ENCODE results near the gene OGFOD2. TPM values are rescaled to one million over a fixed set of nuclear protein-coding genes. Genes with fewer than 3 reads are reported as not detected.

The OGFOD2 gene
- total and polyA plus RNA-seq, 7 donors = 6.4 to 25.3 (median 8.5) TPM

DNA sequence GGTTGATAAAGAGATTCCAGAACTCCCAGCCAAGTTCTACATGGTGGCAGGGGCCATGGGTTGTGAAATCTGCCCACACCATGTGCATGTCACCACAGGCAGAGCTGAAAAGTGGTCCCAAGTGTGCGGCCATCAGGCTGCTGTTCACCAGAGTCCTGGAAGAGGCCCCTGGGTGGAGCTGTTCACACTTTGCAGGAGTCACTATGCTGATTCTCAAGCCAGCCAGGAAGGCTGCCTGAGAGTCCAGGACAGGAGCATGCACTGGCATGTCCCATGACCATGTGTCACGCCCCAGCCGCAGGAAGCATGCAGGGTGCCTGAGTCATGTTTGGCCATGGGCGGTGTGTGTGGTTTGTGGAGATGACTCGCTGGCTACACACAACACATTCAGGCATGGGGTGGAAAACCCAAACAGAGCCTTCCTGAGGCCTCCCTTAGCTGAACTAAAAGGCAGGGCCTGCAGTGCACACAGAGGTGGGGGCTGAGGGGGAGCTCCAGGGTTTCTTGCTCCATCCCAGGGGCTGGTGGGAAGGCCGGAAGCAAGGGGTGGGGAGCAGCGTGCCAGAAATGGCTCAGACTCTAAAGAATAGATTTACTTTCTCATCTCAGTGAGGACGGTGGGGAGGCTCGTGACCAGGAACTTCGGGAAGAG is 28.2 kb upstream of the OGFOD2 start:
- Histone ChIP-seq H3K36me3 (ENCODE audit: insufficient read depth in 1 of 2, low read depth in 1 of 2) (no peaks in the 10 kb centered on the region), H3K9me3 (no peaks in the 10 kb centered on the region), H3K27ac (peak overlapping the region; percentile 65), H3K4me1 (peaks cover 4% of the 10 kb centered on the region), H3K27me3 (ENCODE audit: insufficient read depth in 3 of 3, low read length in 2 of 3) (no peaks in the 10 kb centered on the region), H3K4me3 (no peak overlapping the region)
- 54 to 72% (median 61%) methylated on average over 10 of the region's 10 CpGs for WGBS, 3 donors
- TF ChIP-seq, protein P1, sequence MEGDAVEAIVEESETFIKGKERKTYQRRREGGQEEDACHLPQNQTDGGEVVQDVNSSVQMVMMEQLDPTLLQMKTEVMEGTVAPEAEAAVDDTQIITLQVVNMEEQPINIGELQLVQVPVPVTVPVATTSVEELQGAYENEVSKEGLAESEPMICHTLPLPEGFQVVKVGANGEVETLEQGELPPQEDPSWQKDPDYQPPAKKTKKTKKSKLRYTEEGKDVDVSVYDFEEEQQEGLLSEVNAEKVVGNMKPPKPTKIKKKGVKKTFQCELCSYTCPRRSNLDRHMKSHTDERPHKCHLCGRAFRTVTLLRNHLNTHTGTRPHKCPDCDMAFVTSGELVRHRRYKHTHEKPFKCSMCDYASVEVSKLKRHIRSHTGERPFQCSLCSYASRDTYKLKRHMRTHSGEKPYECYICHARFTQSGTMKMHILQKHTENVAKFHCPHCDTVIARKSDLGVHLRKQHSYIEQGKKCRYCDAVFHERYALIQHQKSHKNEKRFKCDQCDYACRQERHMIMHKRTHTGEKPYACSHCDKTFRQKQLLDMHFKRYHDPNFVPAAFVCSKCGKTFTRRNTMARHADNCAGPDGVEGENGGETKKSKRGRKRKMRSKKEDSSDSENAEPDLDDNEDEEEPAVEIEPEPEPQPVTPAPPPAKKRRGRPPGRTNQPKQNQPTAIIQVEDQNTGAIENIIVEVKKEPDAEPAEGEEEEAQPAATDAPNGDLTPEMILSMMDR (IDR thresholded peaks at IDR 0.05) = peak; percentile 19
- ATAC-seq (peak; percentile 85 to 96 (median 94)), DNase-seq (peak; percentile 86 to 89)
- intact Hi-C loops (cut with DNase I) = no loop called here

GRCh38 chr12:122947352-122947792 is 27.7 kb upstream of the OGFOD2 start:
- intact Hi-C loops (cut with DNase I) = no loop called here
- Histone ChIP-seq H3K4me3 (no peak overlapping the region), H3K9me3 (no peaks in the 10 kb centered on the region), H3K36me3 (ENCODE audit: insufficient read depth in 1 of 2, low read depth in 1 of 2) (no peaks in the 10 kb centered on the region), H3K4me1 (peaks cover 4% of the 10 kb centered on the region), H3K27me3 (ENCODE audit: insufficient read depth in 3 of 3, low read length in 2 of 3) (no peaks in the 10 kb centered on the region), H3K27ac (peak overlapping the region; percentile 65)
- ATAC-seq (peak in 2 of 4 donors; percentile 9 to 18), DNase-seq (peak; percentile 54 to 74)
- WGBS, 3 donors = 66 to 71% (median 68%) methylated on average over 15 of the region's 15 CpGs
- TF ChIP-seq, protein P1 (IDR thresholded peaks at IDR 0.05) = no peak

DNA sequence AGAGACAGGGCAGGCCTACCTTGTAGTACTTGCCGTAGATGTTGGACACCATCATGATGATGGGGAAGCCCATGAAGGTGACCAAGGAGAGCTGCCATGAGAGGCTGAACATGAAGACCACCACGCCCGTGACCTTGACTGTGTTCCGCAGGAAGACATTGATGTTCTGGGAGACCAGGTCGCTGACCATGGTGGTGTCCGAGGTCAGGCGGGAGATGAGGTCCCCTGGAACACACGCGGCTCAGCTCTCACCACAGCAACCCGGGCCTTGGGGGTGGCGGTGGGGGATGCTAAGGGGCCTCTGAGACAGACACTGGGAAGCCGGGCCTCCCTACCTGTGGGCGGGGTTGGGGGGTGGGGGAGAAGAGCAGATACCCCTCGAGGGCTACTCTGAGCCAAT is 26.4 kb upstream of the OGFOD2 start:
- no peaks in the 10 kb centered on the region for H3K9me3 ChIP-seq
- ATAC-seq (no peak), DNase-seq (no peak)
- H3K4me3 ChIP-seq = no peak overlapping the region
- 92 to 96% (median 95%) methylated on average over 12 to 14 of the region's 14 CpGs for WGBS, 3 donors
- no peak overlapping the region for H3K27ac ChIP-seq
- H3K27me3 ChIP-seq (ENCODE audit: insufficient read depth in 3 of 3, low read length in 2 of 3) = no peaks in the 10 kb centered on the region
- H3K4me1 ChIP-seq = peaks cover 4% of the 10 kb centered on the region
- intact Hi-C loops (cut with DNase I) = no loop called here
- TF ChIP-seq, protein P1 (IDR thresholded peaks at IDR 0.05) = no peak
- H3K36me3 ChIP-seq (ENCODE audit: insufficient read depth in 1 of 2, low read depth in 1 of 2) = no peaks in the 10 kb centered on the region

DNA sequence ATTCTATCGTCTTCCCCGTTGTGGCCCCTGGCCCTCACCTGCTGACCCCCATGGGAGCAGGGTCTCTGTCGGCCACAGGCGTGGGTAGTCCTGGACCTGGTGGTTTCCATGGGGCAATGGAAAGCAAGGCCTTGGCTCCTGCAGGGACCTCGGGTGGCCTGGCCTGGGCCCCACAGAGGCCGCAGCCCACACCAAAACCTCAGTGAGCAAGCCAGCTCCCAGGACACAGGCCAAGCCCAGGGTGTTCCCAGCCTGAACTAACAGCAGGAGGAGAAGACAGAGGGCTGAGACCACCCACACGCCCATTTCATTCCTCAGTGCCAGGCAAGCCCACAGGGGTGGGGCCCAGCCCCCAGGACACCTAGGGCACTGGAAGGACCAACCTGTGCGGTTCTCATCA is 25.6 kb upstream of the OGFOD2 start:
- TF ChIP-seq, protein P1 (IDR thresholded peaks at IDR 0.05) = no peak
- Histone ChIP-seq H3K27ac (no peak overlapping the region), H3K9me3 (no peaks in the 10 kb centered on the region), H3K36me3 (ENCODE audit: insufficient read depth in 1 of 2, low read depth in 1 of 2) (no peaks in the 10 kb centered on the region), H3K27me3 (ENCODE audit: insufficient read depth in 3 of 3, low read length in 2 of 3) (no peaks in the 10 kb centered on the region), H3K4me3 (no peak overlapping the region), H3K4me1 (peaks cover 4% of the 10 kb centered on the region)
- DNase-seq = peak in 1 of 2 donors; percentile 47
- intact Hi-C loops (cut with DNase I) = no loop called here
- 76 to 84% (median 84%) methylated on average over 8 of the region's 8 CpGs for whole genome bisulfite sequencing, 3 donors
- ATAC-seq = no peak

Measured in psoas muscle (tissue), 8 donors.